Putamen (tissue), 1 donor: ENCODE data around the gene MYH11.
A peak's percentile ranks its signal among the peaks of the same experiment; 100 is the strongest.

ENCODE experiments used
- DNase-seq: peaks from one replicate; pipeline ENCODE4 v3.0.0-alpha.2; 2016; ENCODE audit warnings: low spot score

Gene MYH11

DNA sequence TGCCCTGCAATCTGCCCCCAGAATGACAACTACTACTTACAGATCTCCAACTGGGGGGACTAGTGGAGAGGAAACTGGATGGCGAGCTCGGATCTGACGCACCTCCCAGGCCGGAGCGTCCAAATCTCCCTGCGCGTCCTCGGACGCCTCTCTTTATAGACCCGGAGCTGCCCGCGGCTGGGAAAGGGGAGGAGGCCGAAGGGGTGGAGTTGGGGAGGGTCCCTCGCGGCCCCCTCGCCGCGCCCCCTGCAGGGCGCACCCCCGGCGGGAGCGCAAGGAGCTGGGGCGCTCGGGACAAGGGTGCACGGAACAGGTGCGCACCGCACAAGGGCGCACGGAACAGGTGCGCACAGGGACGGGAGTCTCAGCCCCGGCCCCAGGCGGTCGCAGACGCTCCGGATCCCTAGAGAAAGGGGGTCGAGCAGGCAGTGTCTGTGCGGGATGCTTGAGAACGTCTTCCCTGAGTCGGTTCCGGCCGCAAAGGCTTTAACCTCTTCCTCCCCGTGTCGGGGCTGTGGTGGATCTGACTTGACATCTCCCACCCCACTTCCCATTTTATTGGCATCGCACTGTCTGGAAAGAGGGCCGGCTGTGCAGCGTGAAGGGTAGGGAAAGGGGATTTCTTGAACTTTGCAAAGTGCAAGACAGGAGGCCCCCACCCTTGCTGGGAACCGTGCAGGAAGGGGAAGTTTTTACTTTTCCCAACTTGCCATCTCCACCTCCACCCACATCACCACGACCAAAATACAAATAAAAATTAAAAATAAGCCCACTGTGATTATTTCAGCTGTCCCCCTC is at the start of gene MYH11:
MYH11 (minus strand) TSS at position 128 of the 798 bp plus-strand sequence. CDS start 18,776 bp downstream, outside the sequence.
- no peak for DNase-seq

DNA sequence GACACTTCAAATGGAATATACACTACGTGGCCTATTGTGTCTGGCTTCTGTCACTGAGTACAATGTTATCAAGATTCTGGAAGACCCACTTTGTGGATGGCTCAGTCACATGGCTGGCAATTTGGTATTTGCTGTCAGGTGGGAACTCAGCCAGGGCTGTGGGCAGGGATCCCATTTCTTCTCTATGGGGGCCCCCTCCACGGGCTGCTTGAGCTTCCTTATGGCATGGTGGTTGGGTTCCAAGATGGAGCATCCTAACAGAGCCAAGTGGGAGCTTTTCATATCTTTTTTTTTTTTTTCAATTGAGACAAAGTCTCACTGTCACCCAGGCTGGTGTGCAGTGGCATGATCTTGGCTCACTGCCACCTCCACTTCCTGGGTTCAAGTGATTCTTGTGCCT is 49.6 kb upstream of the MYH11 start:
- DNase-seq, result no peak

DNA sequence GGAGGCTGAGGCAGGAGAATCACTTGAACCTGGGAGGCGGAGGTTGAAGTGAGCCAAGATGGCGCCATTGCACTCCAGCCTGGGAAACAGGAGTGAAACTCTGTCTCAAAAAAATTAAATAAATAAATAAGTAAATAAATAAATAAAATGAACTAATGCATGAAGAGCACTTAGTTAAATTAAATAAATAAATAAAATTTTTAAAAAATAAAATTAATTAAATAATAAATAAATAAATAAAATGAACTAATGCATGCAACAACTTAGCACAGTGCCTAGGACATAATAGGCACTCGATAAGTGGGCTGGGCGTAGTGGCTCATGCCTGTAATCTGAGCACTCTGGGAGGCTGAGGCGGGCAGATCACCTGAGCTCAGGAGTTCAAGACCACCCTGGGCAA is 47.1 kb upstream of the MYH11 start:
- DNase-seq, result no peak

DNA sequence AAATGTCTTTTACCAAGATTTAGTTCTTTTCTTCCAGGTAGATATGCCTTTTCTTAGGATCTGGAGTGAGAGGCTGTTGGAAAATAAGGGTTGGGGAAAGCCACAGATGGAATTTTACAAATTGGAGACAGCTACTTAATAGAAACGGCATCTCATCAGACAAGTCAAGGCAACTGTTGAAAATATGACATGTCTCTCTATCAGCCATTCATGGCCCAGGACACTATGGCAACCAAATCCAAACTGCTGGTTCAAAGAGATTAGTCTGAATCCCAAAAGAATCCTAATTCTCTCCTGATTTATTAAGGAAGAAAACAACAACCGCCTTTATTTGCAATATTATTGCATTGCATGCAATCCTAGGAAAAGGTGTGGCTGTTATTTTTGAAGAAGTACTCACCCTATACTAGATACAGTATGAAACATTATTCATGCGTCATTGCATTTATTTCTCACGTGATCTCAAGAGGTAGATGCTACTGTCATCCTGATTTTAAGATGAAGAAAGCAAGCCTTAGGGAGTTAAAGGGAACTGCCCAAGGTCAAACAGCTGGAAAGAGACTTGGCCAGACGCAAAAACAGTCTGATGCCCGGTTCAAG is 44.2 kb upstream of the MYH11 start:
- no peak for DNase-seq

DNA sequence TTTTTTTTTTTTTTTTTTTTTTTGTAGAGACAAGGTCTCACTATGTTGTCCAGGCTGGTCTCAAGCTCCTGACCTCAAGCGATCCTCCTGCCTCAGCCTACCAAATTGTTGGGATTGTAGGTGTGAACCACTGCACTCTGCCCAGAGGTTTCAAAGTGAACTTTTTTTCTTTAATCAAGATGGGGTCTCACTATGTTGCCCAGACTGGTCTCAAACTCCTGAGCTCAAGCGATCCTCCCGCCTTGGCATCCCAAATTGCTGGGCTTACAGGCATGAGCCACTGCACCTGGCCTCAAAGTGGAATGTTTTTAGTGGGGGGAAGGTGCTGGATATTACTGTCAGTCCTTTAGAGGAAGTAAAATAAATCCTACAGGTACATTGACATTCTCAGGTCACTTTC is 43.5 kb upstream of the MYH11 start:
- DNase-seq, result no peak

DNA sequence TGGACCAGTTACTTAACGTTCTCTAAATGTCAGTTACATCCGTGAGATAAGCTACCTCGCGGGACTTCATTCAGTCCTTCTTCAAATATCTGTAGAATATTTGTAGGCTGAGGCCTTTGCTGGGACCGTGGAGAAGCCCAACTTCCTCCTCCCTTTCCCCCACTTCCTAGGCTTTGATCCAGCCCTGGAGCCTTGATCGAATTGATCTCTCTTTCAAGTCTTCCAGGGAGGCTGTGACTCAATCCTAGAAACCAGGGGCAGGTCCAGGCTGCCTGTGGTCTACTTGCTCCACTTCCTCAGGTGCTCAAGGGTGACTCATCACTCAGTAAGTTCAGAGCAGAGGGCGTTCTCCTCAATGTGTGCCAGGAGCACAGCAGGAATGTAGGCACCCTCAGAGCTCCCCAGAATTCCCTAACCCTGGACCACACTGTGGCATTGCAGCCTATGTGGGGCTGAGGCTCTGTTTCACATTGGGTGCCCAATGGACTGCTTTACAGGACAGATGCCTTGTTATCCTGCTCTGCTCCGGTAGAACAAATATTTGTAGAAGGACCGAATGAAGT is 42.8 kb upstream of the MYH11 start:
- DNase-seq, result no peak

DNA sequence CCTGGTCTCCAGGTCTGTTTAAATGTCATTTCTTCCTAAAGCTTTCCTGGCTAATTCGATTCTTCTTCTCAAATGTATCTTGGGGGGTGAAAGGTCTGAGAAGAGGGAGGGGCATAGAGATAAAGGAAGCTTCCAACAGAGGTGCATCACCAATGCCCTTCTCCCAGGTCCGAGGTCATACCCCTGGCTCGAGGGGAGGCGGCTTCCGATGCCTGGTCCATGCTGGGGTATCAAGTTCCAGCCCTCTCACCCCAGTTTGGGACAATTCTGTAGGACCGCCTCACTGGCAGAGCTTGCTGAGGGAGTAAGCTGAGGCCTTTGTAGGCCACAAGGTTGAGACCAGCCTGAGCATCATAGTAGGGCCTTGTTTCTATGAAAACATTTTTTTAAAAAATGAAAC is 41.8 kb upstream of the MYH11 start:
- DNase-seq, result no peak

DNA sequence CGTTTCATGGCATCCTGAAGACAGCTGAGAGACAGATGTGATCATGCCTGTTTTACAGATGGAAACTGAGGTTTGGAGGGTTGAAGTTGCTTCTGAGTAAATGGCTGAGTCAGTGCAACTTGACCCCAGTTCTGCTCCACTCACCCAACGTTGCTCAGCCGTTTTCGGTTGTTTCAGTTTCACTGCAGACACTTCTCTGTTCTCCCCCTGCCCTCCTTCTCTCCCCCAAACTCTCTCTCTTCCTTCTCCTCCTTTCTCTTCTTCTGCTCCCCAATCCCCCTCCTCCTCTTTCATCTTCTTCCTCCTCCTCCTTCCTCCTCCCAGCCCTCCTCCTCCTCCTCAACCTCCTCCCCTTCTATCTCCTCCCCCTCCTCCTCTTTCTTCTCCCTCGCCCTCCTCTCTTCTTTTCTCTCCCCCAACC is 41.0 kb upstream of the MYH11 start:
- DNase-seq, result no peak

DNA sequence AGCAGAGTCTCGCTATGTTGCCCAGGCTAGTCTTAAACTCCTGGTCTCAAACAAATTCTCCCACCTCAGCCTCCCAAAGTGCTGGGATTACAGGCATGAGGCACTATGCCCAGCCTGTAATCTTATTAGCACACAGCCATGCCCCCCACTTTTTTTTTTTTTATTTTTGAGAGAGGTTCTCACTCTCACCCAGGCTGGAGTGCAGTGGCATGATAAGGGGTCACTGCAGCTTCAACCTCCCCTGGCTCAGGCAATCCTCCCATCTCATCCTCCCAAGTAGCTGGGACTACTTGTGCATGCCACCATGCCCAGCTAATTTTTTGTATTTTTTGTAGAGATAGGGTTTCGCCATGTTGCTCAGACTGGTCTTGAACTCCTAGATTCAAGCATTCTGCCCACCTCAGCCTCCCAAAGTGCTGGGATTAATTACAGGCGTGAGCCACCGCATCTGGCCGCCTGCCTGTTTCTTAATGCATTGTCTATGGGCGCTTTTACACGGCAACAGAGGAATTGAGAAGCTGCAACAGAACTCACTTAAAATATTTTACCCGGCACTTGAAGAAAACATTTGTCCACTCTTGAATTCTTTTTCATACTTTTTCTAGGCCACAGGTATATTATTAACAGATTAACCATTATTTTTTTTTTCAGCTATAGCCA is 40.4 kb upstream of the MYH11 start:
- DNase-seq, result no peak

DNA sequence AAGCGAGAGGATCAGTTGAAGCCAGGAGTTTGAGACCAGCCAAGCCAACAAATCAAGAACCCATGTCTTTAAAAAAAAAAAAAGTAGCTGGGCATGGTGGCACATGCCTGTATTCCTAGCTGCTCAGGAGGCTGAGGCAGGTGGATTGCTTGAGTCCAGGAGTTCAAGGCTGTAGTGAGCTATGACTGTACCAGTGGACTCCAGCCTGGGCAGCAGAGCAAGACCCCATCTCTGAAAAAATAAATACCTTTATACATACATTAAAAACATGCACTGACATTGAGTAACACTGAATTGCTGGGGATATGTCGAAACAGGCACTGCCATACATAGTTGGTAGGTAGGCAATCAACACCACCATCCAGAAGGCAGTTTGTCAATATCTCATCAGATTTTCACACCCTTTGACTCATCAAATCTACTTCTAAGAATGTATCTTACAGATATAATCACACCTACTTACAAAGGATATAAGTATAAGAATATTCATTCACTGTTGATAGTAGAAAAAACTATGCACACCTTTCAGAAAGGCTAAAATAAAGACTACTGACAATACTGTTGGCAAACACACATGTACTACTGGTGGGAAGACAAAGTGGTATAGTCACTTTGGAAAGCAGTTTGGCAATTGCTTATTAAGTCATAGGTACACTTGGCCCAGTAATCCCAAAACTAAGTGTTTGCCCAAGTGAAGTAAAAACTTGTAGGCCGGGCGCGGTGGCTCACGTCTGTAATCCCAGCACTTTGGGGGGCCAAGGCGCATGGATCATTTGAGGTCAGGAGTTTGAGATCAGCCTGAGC is 37.9 kb upstream of the MYH11 start:
- no peak for DNase-seq

DNA sequence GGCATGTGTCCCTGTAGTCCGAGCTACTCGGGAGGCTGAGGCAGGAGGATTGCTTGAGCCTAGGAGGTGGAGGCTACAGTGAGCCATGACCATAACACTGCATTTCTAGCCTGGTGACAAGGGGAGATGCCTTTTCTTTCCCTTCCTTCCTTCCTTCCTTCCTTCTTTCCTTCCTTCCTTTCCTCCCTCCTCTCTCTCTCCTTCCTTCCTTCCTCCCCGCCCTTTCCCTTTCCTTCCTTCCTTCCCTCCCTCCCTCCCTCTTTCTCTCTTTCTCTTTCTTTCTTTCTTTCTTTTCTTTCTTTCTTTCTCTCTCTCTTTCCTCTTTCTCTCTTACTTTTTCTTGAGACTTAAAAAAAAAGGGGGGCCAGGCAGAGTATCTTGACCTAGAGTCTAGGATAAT is 34.7 kb upstream of the MYH11 start:
- no peak for DNase-seq

DNA sequence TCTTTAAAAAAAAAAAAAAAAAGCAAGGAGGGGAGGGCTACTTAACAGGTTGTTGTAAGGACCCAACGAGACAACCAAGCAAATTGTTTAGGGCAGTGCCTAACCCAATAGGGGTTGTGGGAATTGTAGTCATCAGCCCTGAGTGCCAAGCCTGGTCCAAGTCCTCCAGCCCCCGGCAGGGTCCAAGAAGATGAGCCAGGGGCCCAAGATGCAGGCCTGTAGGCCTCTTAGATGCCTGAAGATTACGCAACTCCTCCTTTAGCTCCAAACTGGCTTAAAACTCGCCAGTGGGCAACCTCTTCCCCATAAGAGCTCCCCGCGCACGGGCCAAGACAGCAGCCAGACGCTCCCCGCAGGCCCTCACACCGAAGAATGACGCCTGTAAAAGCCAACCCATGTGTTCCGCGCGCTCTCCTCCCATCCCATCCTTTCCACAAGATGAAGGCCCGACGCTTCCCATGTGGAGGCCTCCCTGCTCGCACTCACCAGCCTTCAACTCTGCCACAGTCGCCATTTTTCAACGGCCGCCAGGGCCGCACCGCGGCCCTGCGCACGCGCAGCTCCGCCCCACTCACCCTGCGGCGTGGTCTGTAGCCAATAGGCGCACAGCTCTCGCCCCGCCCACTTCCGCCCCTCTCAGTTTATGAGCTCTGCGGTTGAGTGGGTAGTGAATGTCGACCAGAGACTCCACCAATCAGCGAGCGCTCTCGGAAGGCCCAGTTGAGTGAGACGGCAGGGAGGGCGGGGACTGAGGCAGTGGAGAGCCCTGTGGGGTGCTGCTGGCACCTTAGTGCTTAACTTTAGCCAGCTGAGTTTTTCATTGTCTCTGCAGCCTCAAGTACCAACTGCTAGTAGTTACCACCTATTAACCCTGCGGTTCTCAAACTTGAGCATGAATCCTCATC is 31.5 kb upstream of the MYH11 start, which contains the start of gene CEP20:
CEP20 (minus strand) TSS at position 532 of the 905 bp plus-strand sequence; CDS start at position 514, 18 bp downstream.
- peak; percentile 98 for DNase-seq

DNA sequence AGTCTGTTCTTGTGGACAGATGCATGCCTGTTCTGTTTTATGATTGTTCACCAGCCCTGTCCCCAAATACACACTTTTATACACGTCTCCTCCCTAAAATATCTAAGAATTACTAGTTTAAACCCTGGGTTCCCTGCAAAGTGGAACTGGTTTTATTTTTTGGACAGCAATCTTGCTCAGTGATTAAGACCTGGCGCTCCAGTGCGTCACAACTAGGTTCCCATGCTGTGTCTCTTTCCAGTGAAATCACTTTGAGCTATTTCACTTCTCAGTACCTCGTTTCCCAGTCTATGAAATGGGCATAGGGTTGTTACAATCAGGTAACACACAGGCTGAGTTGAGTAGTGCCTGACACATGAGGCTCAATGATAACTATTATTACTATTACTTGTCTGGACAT is 30.5 kb upstream of the MYH11 start:
- no peak for DNase-seq

DNA sequence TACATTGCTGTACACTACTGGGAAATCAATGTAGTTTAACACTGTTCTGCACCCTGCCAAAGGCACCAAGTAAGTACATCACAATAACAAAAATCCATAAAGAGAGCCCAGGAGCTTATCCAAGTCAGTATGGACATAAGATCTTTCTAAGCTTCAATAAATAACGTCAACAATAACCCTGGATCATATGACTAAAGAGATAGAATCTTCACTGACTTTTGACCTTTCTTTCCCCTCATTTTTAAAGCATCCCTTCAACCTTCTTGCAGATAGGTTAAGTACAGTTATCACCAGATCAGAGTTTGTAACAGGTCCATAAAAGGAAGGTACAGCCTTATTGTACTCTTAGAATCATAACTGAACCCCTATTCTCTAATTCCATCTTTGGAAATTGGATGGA is 29.2 kb upstream of the MYH11 start:
- DNase-seq, result no peak

DNA sequence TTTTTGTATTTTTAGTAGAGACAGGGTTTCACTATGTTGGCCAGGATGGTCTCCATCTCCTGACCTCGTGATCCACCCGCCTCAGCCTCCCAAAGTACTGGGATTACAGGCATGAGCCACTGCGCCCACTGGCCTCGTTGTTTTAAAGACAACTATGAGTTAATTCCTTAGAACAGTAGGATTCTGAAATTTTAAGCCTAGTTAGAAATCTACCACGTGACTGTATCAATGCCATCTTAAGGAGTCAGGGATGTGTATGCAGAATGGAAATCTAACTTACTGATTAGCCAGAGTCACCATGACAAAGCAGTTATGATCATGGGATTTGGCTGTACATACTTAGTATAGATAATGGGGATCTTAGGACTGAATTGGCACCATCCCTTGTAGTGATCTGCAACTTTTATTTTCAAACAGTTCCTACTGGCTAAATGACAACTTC is 28.8 kb upstream of the MYH11 start:
- DNase-seq, result no peak

DNA sequence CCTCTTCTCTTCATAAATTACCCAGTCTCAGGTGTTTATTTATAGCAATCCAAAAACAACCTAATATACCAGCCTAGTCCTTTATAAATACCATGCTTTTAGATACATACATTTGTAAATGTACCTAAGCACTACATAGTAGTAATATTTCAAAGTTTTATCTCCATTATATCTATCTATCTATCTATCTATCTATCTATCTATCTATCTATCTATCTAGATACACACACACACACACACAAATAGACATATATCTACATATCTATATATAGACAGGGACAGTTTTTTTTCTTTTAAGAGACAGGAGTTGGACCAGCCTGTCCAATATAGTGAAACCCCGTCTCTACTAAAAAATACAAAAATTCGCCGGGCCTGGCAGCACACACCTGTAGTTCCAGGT is 25.7 kb upstream of the MYH11 start:
- DNase-seq, result no peak

DNA sequence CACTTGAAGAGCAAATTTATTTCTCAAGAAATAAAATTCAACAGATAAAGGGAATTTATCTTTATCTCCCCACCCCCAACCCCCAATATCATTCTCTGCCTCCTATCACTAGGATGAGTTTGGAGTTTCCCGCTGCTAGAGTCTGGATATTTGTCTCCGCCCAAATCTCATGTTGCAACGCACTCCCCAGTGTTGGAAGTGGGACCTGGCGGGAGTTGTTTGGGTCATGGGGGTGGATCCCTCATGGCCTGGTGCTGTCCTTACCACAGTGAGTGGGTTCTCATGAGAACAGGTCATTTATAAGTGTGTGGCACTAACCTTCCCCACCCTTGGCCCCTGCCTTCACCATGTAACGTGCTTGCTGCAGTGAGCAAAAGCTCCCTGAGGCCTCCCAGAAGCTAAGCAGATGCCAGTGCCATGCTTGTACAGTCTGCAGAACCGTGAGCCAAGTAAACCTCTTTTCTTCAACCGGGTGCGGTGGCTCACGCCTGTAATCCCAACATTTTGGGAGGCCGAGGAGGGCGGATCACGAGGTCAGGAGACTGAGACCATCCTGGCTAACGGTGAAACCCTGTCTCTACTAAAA is 25.1 kb upstream of the MYH11 start:
- DNase-seq, result no peak

DNA sequence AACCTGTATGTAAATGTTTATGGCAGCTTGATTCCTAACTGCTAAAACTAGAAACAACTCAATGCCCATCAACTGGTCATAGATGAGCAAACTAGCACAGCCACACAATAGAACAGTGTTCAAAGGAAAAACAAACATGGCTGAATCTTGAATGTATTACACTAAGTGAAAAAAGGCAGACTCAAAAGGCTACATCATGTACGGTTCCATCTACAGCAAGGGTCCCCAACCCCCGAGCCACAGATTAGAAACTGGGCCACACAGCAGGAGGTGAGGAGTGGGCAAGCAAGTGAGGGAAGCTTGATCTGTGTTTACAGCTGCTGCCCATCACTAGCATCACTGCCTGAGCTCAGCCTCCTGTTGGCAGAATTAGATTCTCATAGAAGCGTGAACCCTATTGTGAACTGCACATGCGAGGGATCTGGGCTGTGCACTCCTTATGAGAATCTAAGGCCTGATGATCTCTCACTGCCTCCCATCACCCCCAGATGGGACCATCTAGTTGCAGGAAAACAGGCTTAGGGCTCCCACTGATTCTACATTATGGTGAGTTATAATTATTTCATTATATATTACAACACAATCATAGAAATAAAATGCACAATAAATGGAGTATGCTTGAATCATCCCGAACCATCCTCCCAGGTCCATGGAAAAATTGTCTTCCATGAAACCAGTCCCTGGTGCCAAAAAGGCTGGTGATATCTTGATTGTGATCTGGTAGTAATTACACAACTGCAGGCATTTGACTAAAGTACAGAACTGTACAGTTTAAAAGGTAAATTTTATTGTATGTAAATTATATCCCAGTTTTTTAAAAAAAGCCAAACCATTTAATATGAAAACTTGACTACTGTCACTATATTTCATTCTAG is 23.8 kb upstream of the MYH11 start:
- no peak for DNase-seq

DNA sequence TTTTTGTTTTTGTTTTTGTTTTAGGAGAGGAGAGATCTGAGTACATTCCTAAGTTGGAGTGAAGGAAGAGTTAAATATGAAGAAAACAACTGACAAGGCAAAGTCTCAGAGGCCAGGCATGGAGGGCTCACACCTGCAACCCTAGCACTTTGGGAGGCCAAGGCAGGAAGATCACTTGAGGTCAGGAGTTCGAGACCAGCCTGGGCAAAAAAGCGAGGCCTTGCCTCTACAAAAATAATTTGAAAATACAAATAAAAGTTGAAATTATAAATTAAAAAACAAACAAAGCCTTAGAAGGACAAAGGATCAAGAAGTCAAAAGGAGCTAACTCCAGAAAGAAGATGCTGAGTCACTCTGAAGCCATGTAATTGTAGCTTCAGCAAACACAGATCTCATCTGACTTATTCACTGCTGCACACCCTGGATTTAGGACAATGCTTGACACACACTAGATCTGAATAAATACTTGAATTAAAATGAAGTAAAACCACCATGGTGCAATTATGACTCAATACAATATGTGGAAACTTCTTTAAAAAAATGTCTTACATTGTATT is 22.5 kb upstream of the MYH11 start:
- no peak for DNase-seq
